Kidney (tissue), 14 donors: ENCODE data around the gene RNF11. TPM values are rescaled to one million over a fixed set of nuclear protein-coding genes. Genes with fewer than 3 reads are reported as not detected.

Source experiments
- DNase-seq, 5 donors: peaks; one replicate each; pipeline ENCODE4 v3.0.0-alpha.2; 2013 to 2020
- FAIRE-seq: peaks from 2 replicates; lab custom pipeline; 2012; peaks lifted over from hg19 to GRCh38; lab: Jason Lieb, UNC
- H3K27ac ChIP-seq, 2 donors: one replicate each; pipeline ENCODE4 v1.7.0; 2013; ENCODE audit warnings: low read depth in 2 of 2, low read length in 2 of 2, inconsistent platforms in 1 of 2
- H3K27me3 ChIP-seq: one replicate; pipeline ENCODE4 v1.7.1; 2013; ENCODE audit warnings: low read length, inconsistent platforms; ENCODE audit not compliant: control insufficient read depth, insufficient read depth
- H3K36me3 ChIP-seq, 3 donors: one replicate each; pipeline versions ENCODE4 v1.7.0 to v1.7.1; 2013; ENCODE audit warnings: low read length in 3 of 3, control low read depth in 1 of 3, inconsistent platforms in 1 of 3; ENCODE audit not compliant: insufficient read depth in 3 of 3, control insufficient read depth in 2 of 3
- H3K4me1 ChIP-seq, 3 donors: one replicate each; pipeline versions ENCODE4 v1.7.0 to v1.7.1; 2013; ENCODE audit warnings: low read length in 3 of 3, inconsistent platforms in 1 of 3, low read depth in 1 of 3; ENCODE audit not compliant: control insufficient read depth in 2 of 3, insufficient read depth in 2 of 3
- H3K4me3 ChIP-seq, 3 donors: one replicate each; pipeline versions ENCODE4 v1.7.0 to v1.8.1; 2013; ENCODE audit warnings: low read length in 3 of 3, control low read depth in 1 of 3, inconsistent platforms in 1 of 3
- H3K9ac ChIP-seq, 3 donors: one replicate each; pipeline versions ENCODE4 v1.7.0 to v1.7.1; 2013; ENCODE audit warnings: low read length in 3 of 3, control low read depth in 1 of 3, inconsistent platforms in 1 of 3
- H3K9me3 ChIP-seq, 3 donors: one replicate each; pipeline versions ENCODE4 v1.7.0 to v1.7.1; 2013; ENCODE audit warnings: low read length in 3 of 3, control low read depth in 1 of 3, inconsistent platforms in 1 of 3; ENCODE audit not compliant: control insufficient read depth in 2 of 3, insufficient read depth in 1 of 3
- intact Hi-C: fragments of 100-400 bp; cut with DNase I; formaldehyde crosslinking; loops from one replicate; pipeline ENCODE4 v1.11.1; 2022
- polyA plus RNA-seq: library from polyadenylated mRNA; stranded (reverse); fragments of 350-450 nt; fragmentation: Illumina TruSeq; extraction: RNeasy Lipid Tissue Mini Kit (QIAGEN cat#74804); gene quantifications from one replicate; pipeline ENCODE4 v1.2.3, GENCODE V29; 2014; ENCODE audit warnings: low read depth, low replicate concordance; ENCODE audit not compliant: insufficient read depth
- total RNA-seq: library from RNA; stranded (reverse); fragmentation: NEBNext Ultra II Directional; extraction: Animal tissue kit (Norgen Biotek cat#: 25700); gene quantifications from one replicate; pipeline ENCODE4 v1.2.1, GENCODE V29; 2021
- TF ChIP-seq, protein P1 (sequence below): IDR thresholded peaks from 3 replicates; pipeline ENCODE4 v1.5.1; 2012; ENCODE audit warnings: mild to moderate bottlenecking, moderate library complexity, borderline replicate concordance; ENCODE audit not compliant: insufficient read depth; ENCODE audit errors: extremely low read depth
- donor health status: control.
- donor health status: control.
- donor health status: control.
- donor health status: control.
- donor health status: control.
- donor health status: DM: yes; HTN: yes; CAD: no.
- donor health status: Normal renal cell carcinoma (clear cell type).

RNF11 gene
- total and polyA plus RNA-seq, 2 donors from 2014 or later: 62.5 to 105 TPM

DNA sequence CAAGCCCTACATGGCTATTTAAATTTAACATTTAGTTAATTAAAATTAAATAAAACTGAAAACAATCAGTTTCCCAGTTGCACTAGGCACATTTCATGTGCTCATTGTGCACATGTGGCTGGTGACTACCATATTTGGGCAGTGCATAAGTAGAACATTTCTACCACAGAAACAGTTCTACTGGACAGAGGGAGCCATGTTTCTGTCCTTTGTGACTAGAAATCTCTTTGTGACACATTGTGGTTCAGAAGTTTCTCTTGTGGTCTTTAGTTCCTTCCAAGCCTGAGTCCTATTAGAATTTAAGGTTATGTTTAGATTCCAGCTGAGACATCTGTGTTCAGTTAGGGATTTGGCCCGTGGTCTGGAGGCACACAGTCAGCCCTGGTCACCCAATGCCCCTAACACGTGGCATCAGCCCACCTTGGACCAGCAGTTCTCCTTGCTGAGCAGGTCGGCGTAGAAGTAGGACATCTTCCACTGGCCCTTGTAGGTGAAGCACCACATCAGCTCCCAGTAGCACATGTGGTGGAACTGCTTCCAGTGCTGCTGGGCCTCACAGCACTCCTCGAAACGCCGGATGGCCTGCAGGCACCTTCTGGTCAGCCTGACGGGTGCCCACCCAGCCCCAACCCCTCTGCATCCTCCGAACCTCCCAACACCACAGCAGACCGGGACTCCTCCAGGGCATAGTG lies 65.2 kb downstream of the RNF11 start:
- DNase-seq: no peak
- H3K36me3 ChIP-seq: no peaks in the 10 kb centered on the region
- no peak for FAIRE-seq

DNA sequence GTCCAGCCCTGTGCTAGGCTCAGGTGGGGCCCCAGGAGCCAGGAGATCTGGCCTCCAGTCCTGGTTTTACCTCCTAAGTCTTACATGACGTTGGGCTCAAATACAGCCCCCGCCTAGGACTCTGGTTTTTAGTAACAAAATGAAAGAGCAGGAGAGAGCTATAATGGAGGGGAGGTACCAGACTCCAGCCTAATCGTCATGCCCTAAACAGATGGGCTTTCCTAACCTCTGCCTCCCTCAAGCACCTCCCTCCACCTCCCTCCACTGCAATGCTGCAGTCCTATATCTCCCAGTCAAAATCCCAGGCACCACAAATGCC lies 65.7 kb downstream of the RNF11 start:
- H3K27me3 ChIP-seq: no peaks in the 10 kb centered on the region
- intact Hi-C loops: loop anchor here (10.0 kb wide), 1 partner anchor 233 kb away; no protein-coding TSS in a partner anchor
- no peak for DNase-seq
- no peak overlapping the region for H3K9ac ChIP-seq
- no peak overlapping the region for H3K4me3 ChIP-seq
- no peak overlapping the region for H3K27ac ChIP-seq
- H3K4me1 ChIP-seq: peaks cover 0 to 15% (median 14%) of the 10 kb centered on the region in 3 donors
- no peaks in the 10 kb centered on the region for H3K9me3 ChIP-seq
- TF ChIP-seq, protein P1, sequence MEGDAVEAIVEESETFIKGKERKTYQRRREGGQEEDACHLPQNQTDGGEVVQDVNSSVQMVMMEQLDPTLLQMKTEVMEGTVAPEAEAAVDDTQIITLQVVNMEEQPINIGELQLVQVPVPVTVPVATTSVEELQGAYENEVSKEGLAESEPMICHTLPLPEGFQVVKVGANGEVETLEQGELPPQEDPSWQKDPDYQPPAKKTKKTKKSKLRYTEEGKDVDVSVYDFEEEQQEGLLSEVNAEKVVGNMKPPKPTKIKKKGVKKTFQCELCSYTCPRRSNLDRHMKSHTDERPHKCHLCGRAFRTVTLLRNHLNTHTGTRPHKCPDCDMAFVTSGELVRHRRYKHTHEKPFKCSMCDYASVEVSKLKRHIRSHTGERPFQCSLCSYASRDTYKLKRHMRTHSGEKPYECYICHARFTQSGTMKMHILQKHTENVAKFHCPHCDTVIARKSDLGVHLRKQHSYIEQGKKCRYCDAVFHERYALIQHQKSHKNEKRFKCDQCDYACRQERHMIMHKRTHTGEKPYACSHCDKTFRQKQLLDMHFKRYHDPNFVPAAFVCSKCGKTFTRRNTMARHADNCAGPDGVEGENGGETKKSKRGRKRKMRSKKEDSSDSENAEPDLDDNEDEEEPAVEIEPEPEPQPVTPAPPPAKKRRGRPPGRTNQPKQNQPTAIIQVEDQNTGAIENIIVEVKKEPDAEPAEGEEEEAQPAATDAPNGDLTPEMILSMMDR: no peak
- no peak for FAIRE-seq
- no peaks in the 10 kb centered on the region for H3K36me3 ChIP-seq

More for the DNA sequence above, 65.2 kb downstream of the RNF11 start:
- no peaks in the 10 kb centered on the region for H3K9me3 ChIP-seq
- intact Hi-C loops: loop anchor here (10.0 kb wide), 1 partner anchor 234 kb away; no protein-coding TSS in a partner anchor
- H3K4me1 ChIP-seq: peaks cover 0 to 19% (median 14%) of the 10 kb centered on the region in 3 donors
- TF ChIP-seq, protein P1: no peak
- no peak overlapping the region for H3K9ac ChIP-seq
- no peak overlapping the region for H3K4me3 ChIP-seq
- no peak overlapping the region for H3K27ac ChIP-seq
- no peaks in the 10 kb centered on the region for H3K27me3 ChIP-seq

DNA sequence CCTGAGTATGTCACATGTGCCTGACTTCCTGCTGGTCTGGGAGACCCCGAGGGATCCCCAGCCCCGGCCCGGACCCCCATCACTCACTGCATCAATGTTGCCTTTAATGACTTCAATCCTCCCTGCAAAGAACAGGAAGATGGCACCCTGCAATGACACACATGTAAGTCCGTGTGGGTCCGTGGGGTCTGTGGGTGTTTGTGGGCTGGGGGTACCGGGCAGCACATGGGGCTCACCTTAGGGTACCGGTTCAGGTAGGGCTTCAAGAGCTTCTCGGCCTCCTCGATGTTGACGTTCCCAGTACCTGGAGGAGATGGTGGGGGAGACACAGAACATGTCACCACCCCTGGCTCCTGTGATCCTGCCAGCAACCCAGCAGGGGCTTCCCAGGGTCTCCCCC lies 66.2 kb downstream of the RNF11 start:
- Histone ChIP-seq H3K27ac (no peak overlapping the region), H3K27me3 (no peaks in the 10 kb centered on the region), H3K9ac (no peak overlapping the region), H3K4me1 (peaks cover 0 to 15% (median 14%) of the 10 kb centered on the region in 3 donors), H3K36me3 (no peaks in the 10 kb centered on the region), H3K9me3 (no peaks in the 10 kb centered on the region), H3K4me3 (no peak overlapping the region)
- FAIRE-seq: no peak
- intact Hi-C loops: loop anchor here (10.0 kb wide), 1 partner anchor 233 kb away; no protein-coding TSS in a partner anchor
- TF ChIP-seq, protein P1: no peak
- DNase-seq: peak in 1 of 5 donors; percentile 42

DNA sequence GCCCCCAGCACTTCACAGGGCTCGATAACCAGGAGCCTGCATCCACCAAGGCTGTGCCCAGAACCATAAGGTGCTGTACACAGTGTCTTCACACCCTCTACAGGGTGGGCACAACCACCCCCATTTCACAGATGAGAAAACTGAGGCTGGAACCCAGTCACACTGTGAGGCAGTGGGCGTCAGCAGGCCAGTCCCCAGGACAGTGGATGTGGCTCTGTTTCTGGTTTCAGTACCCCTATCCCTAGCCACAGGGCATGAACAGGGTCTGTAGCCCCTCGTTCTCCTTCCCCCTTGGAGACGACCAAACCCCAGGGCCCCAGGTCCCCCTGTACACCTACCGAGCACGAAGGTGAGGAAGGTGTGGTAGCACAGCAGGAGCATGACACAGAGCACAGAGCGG lies 66.7 kb downstream of the RNF11 start:
- H3K4me1 ChIP-seq: peaks cover 0 to 14% (median 12%) of the 10 kb centered on the region in 3 donors
- TF ChIP-seq, protein P1: no peak
- DNase-seq: no peak
- H3K27ac ChIP-seq: no peak overlapping the region
- H3K27me3 ChIP-seq: no peaks in the 10 kb centered on the region
- no peak overlapping the region for H3K4me3 ChIP-seq
- H3K36me3 ChIP-seq: no peaks in the 10 kb centered on the region
- H3K9ac ChIP-seq: no peak overlapping the region
- intact Hi-C loops: loop anchor here (10.0 kb wide), 1 partner anchor 232 kb away; no protein-coding TSS in a partner anchor
- no peaks in the 10 kb centered on the region for H3K9me3 ChIP-seq
- FAIRE-seq: no peak
